SK-N-SH (cell line): ENCODE measurements around the gene ZNF473.
A peak's percentile ranks its signal among the peaks of the same experiment; 100 is the strongest.

Source experiments
- CHD2 ChIP-seq: fragments of 150-350 bp; IDR thresholded peaks from 2 replicates; pipeline ENCODE4 v1.6.1; 2018; ENCODE audit warnings: low read length; ENCODE audit not compliant: partially characterized antibody
- EP300 ChIP-seq, 2 experiments: IDR thresholded peaks; 2 replicates each; pipeline versions ENCODE4 v1.4.0 to v1.6.1; 2012; ENCODE audit warnings: borderline replicate concordance in 1 of 2, low read depth in 1 of 2, low read length in 1 of 2
- EZH2phosphoT487 ChIP-seq: fragments of 200-600 bp; sonication (generic); IDR thresholded peaks from 2 replicates; pipeline ENCODE4 v1.6.1; 2017; ENCODE audit warnings: low read depth, mixed run types, mild to moderate bottlenecking, antibody characterized with exemption, moderate library complexity, borderline replicate concordance
- FOXJ3 ChIP-seq: sonication (generic); formaldehyde crosslinking; IDR thresholded peaks from 2 replicates; pipeline ENCODE4 v1.5.1; 2020; ENCODE audit warnings: mild to moderate bottlenecking, missing genetic modification reagents
- FOXM1 ChIP-seq: IDR thresholded peaks from 2 replicates; pipeline ENCODE4 v1.4.0; 2012; ENCODE audit warnings: low read depth, mild to moderate bottlenecking
- JUND ChIP-seq: IDR thresholded peaks from 2 replicates; pipeline ENCODE4 v1.4.0; 2012
- RXRA ChIP-seq: IDR thresholded peaks from 2 replicates; pipeline ENCODE4 v1.4.0; 2012; ENCODE audit warnings: low read depth, mild to moderate bottlenecking, borderline replicate concordance
- SIN3A ChIP-seq: IDR thresholded peaks from 2 replicates; pipeline ENCODE4 v1.6.1; 2012; ENCODE audit warnings: low read depth, mild to moderate bottlenecking, low read length, moderate library complexity, borderline replicate concordance
- TAF1 ChIP-seq: IDR thresholded peaks from 2 replicates; pipeline ENCODE4 v1.6.1; 2012; ENCODE audit warnings: low read depth, mild to moderate bottlenecking, low read length, moderate library complexity, borderline replicate concordance
- TEAD4 ChIP-seq: IDR thresholded peaks from 2 replicates; pipeline ENCODE4 v1.4.0; 2012; ENCODE audit warnings: mild to moderate bottlenecking, borderline replicate concordance; ENCODE audit not compliant: insufficient read depth
- TF ChIP-seq, protein P1 (sequence below): fragments of 200-600 bp; sonication (generic); IDR thresholded peaks from 2 replicates; pipeline ENCODE4 v1.6.1; 2017; ENCODE audit warnings: antibody characterized with exemption, mild to moderate bottlenecking, moderate library complexity
- TF ChIP-seq, protein P2 (sequence below): IDR thresholded peaks from 2 replicates; pipeline ENCODE4 v1.4.0; 2012; ENCODE audit warnings: low read depth, borderline replicate concordance
- TF ChIP-seq, protein P3 (sequence below): fragments of 150-350 bp; IDR thresholded peaks from 2 replicates; pipeline ENCODE4 v1.6.1; 2017; ENCODE audit warnings: antibody characterized with exemption, low read length, low read depth, borderline replicate concordance

DNA sequence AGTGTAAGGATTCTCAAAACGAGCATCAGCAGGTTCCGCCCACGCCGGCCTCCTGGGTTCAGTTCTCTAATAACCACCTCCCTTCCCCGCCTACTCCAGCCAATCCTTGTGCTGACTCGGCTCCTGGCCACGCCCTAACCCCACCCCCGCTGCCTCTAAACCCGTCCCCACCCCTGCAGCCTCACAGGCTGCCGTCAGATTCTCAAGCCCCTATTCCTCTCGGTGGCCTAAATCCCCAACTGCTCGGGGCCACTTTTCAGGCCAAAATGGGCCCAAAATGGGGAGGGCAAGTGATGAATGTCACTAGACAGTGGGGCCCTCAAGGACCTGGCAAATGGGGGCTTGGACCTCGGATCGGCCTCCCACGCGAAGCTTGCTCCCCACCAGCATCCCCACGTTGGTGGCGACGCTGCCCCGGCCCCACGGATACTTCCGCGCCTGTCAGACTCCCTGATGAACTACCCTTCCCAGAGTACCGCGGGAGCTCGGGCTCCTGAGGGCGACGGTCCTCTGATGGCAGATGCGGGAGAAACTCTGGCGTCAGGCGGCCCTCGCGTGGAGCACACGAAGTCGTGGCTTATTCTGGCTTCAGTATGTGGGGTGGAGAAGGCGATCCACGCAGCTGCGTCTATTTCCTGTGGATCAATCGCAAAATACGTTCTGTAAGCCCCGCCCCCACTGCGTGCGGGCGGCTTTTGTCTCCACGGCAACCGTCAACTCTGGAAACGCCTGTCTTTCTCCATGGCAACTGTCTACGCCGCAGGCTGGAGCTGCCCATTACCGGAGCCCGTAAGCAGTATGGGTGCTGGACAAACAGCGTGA, 24.8 kb downstream of the ZNF473 start:
- TF ChIP-seq FOXM1 (no peak), JUND (no peak), FOXJ3 (CRISPR knock-in tag) (no peak), SIN3A (peak; percentile 62), TAF1 (0 out of 2 replicates have a peak, but pooled peaks have one; percentile 9), EZH2phosphoT487 (no peak), CHD2 (no peak), EP300 (IDR thresholded peaks at IDR 0.05; ENCODE audit: borderline replicate concordance in 1 of 2, low read depth in 1 of 2, low read length in 1 of 2) (no peak), TEAD4 (no peak), RXRA (no peak)
- TF ChIP-seq, protein P1, sequence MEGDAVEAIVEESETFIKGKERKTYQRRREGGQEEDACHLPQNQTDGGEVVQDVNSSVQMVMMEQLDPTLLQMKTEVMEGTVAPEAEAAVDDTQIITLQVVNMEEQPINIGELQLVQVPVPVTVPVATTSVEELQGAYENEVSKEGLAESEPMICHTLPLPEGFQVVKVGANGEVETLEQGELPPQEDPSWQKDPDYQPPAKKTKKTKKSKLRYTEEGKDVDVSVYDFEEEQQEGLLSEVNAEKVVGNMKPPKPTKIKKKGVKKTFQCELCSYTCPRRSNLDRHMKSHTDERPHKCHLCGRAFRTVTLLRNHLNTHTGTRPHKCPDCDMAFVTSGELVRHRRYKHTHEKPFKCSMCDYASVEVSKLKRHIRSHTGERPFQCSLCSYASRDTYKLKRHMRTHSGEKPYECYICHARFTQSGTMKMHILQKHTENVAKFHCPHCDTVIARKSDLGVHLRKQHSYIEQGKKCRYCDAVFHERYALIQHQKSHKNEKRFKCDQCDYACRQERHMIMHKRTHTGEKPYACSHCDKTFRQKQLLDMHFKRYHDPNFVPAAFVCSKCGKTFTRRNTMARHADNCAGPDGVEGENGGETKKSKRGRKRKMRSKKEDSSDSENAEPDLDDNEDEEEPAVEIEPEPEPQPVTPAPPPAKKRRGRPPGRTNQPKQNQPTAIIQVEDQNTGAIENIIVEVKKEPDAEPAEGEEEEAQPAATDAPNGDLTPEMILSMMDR, result no peak
- TF ChIP-seq, protein P2, sequence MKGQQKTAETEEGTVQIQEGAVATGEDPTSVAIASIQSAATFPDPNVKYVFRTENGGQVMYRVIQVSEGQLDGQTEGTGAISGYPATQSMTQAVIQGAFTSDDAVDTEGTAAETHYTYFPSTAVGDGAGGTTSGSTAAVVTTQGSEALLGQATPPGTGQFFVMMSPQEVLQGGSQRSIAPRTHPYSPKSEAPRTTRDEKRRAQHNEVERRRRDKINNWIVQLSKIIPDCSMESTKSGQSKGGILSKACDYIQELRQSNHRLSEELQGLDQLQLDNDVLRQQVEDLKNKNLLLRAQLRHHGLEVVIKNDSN, result no peak
- TF ChIP-seq, protein P3, sequence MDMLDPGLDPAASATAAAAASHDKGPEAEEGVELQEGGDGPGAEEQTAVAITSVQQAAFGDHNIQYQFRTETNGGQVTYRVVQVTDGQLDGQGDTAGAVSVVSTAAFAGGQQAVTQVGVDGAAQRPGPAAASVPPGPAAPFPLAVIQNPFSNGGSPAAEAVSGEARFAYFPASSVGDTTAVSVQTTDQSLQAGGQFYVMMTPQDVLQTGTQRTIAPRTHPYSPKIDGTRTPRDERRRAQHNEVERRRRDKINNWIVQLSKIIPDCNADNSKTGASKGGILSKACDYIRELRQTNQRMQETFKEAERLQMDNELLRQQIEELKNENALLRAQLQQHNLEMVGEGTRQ, result no peak
